NCI-H2107 (cell line): ENCODE results near the gene MYOZ1.

Source experiments
- DNase-seq: peaks from one replicate; lab custom pipeline; 2025; lab: John Stamatoyannopoulos, UW

MYOZ1 gene

DNA sequence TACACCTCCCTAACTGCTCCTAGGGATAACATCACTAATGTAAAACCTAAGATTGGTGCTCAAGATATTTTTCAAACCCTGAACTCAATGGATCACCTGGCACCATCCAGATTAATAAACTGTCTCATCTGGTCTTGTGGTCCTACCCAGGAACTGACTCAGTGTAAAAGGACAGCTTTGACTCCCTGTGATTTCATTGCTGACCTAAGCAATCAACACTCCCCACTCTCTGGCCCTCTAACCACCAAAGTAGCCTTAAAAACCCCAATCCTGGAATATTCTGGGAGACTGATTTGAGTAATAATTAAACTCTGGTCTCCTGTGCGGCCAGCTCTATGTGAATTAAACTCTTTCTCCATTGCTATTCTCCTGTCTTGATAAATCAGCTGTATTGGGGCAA is 43.9 kb downstream of the MYOZ1 start:
- no peak for DNase-seq

DNA sequence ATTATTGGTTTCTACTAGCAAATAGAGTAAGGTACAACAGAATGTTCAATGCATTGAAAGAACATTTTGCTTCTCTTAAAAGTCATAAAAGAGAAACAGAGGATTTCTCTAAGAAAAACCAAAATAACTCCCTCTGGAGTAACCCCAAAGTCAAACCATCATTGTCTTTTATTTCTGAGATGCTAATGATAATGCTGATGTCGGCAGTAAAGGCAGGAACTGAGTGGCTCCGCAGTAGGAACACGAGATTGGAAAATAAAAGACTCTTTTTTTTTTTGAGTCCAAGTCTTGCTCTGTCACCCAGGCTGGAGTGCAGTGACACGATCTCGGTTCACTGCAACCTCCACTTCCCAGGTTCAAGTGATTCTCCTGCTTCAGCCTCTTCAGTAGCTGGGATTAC is 47.5 kb downstream of the MYOZ1 start:
- no peak for DNase-seq

DNA sequence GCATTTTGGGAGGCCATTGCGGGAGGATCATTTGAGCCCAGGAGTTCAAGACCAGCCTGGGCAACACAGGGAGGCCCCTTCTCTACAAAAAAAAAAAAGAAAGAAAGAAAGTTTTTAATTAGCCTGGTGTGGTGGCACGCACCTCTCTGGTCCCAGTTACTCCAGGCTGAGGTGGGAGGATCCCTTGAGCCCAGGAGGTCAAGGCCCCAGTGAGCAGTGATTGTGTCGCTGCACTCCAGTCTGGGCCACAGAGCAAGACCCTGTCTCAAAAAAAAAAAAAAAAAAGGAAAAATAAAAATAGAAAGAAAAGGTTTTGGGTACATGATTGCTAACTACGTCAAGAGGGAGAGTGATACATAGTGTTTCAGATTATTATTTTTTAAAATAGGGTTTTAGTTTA is 48.2 kb downstream of the MYOZ1 start:
- DNase-seq = no peak

DNA sequence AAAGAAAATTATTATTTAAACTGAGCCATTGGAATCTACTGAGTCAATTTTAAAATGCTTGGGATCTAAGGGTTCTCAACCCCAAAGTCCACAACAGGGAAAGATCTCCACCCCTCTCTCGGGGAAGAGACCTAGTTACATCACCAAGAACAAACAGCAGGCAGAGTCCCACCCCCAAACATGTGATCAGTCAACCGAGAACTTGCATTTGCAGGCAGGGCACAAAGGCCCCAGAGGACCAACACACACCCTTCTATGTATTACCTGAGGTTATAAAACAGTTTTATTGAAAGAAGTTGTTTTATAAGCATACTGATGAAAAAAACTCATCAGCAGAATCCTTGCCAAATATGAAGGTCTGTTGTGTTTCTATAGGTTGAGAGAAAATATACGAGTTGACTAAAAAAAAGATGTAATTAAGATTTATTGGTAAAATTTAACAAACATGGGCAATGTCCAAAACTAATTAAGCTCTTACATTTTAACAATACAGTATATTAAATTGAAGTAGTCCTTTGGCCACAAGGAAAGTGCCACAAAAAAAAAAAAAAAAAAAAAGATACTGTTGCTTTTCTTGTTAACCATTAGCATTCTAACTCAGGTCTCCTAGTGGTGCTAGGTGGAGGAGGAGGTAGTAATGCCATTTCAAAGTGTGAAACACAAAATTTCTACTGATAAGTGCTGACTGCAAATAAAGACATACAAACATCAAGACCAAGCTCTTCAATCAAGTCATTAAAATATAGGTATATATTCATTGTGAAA is 49.2 kb downstream of the MYOZ1 start:
- no peak for DNase-seq

DNA sequence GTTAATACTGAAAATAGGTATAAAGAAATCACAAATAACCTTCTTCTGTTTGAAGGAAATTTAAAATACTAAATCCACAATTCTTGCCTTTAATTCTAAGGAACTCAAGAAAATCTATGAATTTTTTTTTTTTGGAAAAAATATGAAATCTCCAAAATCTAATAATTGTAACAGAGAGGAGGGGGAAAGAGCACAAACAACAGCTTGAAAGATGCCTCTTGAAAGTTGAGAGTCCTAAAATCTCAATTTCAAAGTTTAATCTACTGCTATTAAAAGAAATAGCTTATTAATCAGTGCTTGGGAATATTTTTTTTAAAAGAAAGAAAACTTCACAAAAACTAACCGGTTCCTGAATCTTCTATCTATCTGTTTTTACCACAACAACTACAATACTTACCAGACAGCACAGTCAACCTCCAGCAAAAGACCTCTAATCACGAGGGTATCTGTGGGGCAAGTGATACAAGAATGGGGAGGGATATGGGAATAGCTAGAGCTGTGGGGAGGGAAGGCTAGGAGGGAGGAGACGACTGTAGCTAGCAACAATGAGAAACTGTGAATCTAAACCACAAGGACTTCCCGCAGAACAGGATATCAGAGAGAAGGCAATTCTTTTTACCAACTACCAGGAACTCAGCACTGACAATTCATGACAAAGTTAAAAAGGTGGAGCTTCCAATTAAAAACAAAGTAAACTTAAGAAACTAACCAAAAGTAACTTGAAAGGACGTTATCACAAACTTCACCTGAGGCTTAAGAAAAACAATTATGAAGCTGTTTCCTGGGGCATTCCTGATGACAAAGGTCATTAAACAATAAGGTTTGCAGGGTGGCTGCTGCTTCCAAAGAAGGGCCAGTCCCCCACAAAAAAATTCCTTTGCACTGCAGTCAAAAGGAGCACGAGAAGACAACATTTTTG is 50.1 kb downstream of the MYOZ1 start, which contains the start of gene USP54:
Gene USP54 (minus strand): TSS at position 462 of the 919 bp plus-strand sequence. CDS start 15,684 bp downstream, outside the sequence.
- DNase-seq = no peak

DNA sequence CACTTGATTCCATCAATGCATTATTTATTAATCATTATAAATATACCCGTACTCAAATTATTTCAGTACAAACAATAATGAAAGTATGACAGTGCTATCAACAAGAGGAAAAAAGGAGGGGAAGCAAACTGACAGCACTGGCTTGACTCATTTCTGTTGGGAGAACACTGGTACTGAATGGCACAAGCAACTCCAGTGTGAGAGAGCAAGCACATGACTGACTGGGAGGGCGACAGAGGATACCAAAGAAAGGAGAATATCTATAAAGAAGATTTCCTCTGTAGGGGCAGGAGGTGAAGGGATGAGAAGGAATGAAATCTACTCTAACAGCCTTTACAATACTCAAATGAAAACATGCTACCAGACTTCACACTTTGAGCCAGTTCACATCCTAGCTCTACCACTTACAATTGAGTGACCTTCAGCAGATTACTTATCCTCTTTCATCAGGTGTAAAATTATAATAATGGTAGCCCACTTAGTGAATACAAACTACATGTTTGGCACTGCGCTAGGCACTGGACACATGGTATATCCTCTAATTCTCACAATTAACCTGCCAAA is 51.6 kb downstream of the MYOZ1 start:
- DNase-seq = no peak

DNA sequence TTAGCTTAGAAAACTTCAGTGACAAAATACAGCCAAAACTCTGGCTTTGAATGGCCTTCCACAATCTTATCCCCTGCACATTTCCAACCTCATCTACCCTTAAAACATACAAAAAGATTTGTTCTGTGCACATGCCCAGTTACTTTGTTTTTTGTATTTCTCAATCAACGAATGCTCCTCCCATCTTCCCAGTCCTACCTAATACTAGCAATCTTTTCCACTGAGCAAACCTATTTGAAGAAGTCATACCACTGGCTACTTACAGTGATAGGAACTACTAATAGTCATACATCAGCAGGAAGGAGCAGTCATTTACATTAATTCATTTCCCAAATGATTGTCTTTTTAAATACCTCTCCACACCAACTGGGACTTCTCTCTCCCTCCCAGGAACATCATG is 52.6 kb downstream of the MYOZ1 start:
- DNase-seq = no peak

DNA sequence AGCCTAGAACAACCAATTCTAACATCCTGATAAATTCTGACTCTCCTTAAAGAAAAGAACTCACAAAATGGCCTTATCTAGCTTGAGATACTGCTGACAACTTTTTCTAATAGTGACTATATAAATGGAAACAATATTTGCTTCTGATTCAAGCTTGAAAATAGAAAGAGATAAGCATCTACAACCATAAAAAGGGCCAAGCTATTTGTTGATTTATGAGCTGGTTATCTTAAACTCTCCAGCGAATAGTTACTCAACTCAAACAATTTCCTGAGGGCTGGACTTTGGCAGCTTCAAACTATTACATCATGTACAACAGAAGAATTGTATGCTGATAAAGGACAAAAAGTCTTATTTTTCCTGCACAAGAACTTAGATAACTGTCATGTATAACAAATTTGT is 54.7 kb downstream of the MYOZ1 start:
- no peak for DNase-seq

DNA sequence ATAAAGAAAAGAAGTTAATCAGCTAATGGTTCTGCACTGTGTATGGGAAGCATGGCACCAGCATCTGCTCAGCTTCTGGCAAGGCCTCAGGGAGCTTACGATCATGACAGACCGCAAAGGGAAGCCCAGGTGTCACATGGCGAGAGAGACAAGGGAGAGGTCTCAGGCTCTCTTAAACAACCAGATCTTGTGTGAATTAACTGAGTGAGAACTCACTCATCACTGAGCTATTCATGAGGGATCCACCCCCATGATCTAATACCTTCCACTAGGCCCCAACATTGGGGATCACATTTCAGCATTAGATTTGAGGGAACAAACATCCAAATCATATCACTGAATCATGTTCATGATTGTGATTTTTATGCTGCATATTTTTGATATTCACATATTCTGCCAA is 55.9 kb downstream of the MYOZ1 start:
- no peak for DNase-seq

DNA sequence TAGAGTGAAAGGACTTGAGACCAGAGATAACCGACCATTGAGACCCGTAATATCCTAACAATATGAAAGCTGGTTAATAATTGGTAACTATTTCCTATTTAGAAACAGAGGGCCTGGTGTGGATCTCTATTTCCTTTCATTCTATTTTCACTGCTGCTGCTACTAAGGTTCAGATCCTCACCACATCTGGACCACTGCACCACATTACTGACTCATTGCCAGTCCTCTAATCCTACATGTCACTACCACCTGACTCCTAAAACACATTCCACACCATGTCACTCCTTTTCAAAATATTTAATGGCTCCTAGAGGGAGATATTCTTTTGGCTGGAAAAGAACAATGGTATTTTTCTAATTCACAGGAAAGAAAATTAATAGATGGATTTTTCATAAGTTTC is 56.5 kb downstream of the MYOZ1 start:
- no peak for DNase-seq

DNA sequence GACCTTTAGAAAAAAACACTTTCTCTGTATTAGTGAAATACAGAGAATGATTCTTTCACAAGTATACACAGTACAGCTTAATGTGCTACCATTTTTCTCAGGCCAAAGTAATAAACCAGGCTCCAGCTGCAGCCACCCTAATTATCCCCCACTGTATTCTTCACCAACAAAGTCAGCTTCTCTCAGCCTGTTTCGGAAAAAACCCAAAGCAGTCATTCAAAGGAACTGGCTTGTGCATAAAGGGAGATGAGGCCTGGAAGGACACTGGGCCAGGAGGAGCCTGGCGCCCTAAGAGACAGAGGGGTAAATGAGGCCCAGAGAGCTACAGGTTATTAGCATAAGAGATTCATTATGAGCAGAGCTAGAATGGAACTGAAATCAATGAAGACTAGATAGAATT is 59.4 kb downstream of the MYOZ1 start:
- no peak for DNase-seq
